HEK293 (cell line): ENCODE results near the gene SERPINB13.

ENCODE experiments used
- CTCF ChIA-PET: fragments of 350-600 bp; formaldehyde crosslinking; extraction: SDS; loops from one replicate; lab custom pipeline; 2021; ENCODE audit warnings: antibody characterized with exemption; lab: Yijun Ruan, JAX
- POLR2A ChIA-PET: fragments of 300-600 bp; formaldehyde crosslinking; extraction: SDS; loops from one replicate; lab custom pipeline; 2020; ENCODE audit warnings: antibody characterized with exemption, inconsistent platforms; lab: Yijun Ruan, JAX
- H3K27ac ChIP-seq: fragments of 200-500 bp; sonication (Bioruptor generic); 2 replicates; pipeline ENCODE4 v1.5.1; 2014; ENCODE audit warnings: low read depth, low read length, control low read depth, inconsistent platforms; ENCODE audit errors: extremely low read depth
- H3K36me3 ChIP-seq, 2 experiments: fragments of 200-500 bp in 1 of 2; sonication (Bioruptor generic) in 1 of 2; 1 replicate in 1 of 2; 2 replicates in 1 of 2; pipeline ENCODE4 v1.5.1; 2014 to 2017; ENCODE audit warnings: inconsistent platforms in 2 of 2, low read length in 2 of 2; ENCODE audit not compliant: control insufficient read depth in 2 of 2, insufficient read depth in 1 of 2
- H3K4me1 ChIP-seq: fragments of 200-500 bp; sonication (Bioruptor generic); 2 replicates; pipeline ENCODE4 v1.5.1; 2014; ENCODE audit warnings: mild to moderate bottlenecking, low read length, inconsistent platforms; ENCODE audit not compliant: control insufficient read depth, insufficient read depth
- H3K4me3 ChIP-seq: 2 replicates; pipeline ENCODE4 v1.5.1; 2011; ENCODE audit warnings: low read depth, mild to moderate bottlenecking, control low read depth, low read length, moderate library complexity
- H3K9me3 ChIP-seq: fragments of 200-500 bp; sonication (Bioruptor generic); 2 replicates; pipeline ENCODE4 v1.5.1; 2014; ENCODE audit warnings: low read depth, low read length, inconsistent platforms; ENCODE audit not compliant: control insufficient read depth, insufficient read depth
- BCL11A ChIP-seq: fragments of 450-650 bp; formaldehyde crosslinking; IDR thresholded peaks from 2 replicates; pipeline ENCODE4 v1.5.1; 2016; ENCODE audit warnings: low read depth, missing biosample characterization, missing genetic modification characterization
- SP3 ChIP-seq: fragments of 450-650 bp; formaldehyde crosslinking; IDR thresholded peaks from 2 replicates; pipeline ENCODE4 v1.5.1; 2016; ENCODE audit warnings: missing biosample characterization, missing genetic modification characterization
- ZFP69B ChIP-seq: fragments of 450-650 bp; formaldehyde crosslinking; IDR thresholded peaks from 2 replicates; pipeline ENCODE4 v1.5.1; 2016; ENCODE audit warnings: missing biosample characterization, missing genetic modification characterization
- ZNF146 ChIP-seq: fragments of 450-650 bp; formaldehyde crosslinking; IDR thresholded peaks from 2 replicates; pipeline ENCODE4 v1.5.1; 2016; ENCODE audit warnings: missing biosample characterization, missing genetic modification characterization
- ZNF510 ChIP-seq: fragments of 450-650 bp; formaldehyde crosslinking; IDR thresholded peaks from 2 replicates; pipeline ENCODE4 v1.5.1; 2018; ENCODE audit warnings: mild to moderate bottlenecking, missing genetic modification characterization, missing biosample characterization; ENCODE audit not compliant: insufficient replicate concordance
- ZNF629 ChIP-seq: fragments of 450-650 bp; formaldehyde crosslinking; IDR thresholded peaks from 2 replicates; pipeline ENCODE4 v1.5.1; 2017; ENCODE audit warnings: missing biosample characterization, missing genetic modification characterization
- ZNF654 ChIP-seq: fragments of 450-650 bp; formaldehyde crosslinking; IDR thresholded peaks from 2 replicates; pipeline ENCODE4 v1.5.1; 2016; ENCODE audit warnings: low read depth, missing biosample characterization, missing genetic modification characterization
- ZNF768 ChIP-seq: fragments of 450-650 bp; formaldehyde crosslinking; IDR thresholded peaks from 2 replicates; pipeline ENCODE4 v1.5.1; 2018; ENCODE audit warnings: missing biosample characterization, mild to moderate bottlenecking, missing genetic modification characterization
- ZNF776 ChIP-seq: fragments of 450-650 bp; formaldehyde crosslinking; IDR thresholded peaks from 2 replicates; pipeline ENCODE4 v1.5.0; 2017; ENCODE audit warnings: missing biosample characterization, missing genetic modification characterization, borderline replicate concordance
- TF ChIP-seq, protein P1 (sequence below): fragments of 450-650 bp; formaldehyde crosslinking; IDR thresholded peaks from 2 replicates; pipeline ENCODE4 v1.5.1; 2016; ENCODE audit warnings: missing biosample characterization, missing genetic modification characterization
- TF ChIP-seq, protein P2 (sequence below): fragments of 450-650 bp; formaldehyde crosslinking; IDR thresholded peaks from 2 replicates; pipeline ENCODE4 v1.5.1; 2016; ENCODE audit warnings: missing biosample characterization, missing genetic modification characterization
- TF ChIP-seq, protein P3 (sequence below): fragments of 450-650 bp; formaldehyde crosslinking; conservative IDR thresholded peaks from 2 replicates; pipeline ENCODE4 v1.5.1; 2016; ENCODE audit warnings: low read depth, missing biosample characterization, missing genetic modification characterization
- TF ChIP-seq, protein P4 (sequence below): fragments of 450-650 bp; formaldehyde crosslinking; IDR thresholded peaks from 2 replicates; pipeline ENCODE4 v1.5.1; 2016; ENCODE audit warnings: missing biosample characterization, missing genetic modification characterization

The SERPINB13 gene

DNA sequence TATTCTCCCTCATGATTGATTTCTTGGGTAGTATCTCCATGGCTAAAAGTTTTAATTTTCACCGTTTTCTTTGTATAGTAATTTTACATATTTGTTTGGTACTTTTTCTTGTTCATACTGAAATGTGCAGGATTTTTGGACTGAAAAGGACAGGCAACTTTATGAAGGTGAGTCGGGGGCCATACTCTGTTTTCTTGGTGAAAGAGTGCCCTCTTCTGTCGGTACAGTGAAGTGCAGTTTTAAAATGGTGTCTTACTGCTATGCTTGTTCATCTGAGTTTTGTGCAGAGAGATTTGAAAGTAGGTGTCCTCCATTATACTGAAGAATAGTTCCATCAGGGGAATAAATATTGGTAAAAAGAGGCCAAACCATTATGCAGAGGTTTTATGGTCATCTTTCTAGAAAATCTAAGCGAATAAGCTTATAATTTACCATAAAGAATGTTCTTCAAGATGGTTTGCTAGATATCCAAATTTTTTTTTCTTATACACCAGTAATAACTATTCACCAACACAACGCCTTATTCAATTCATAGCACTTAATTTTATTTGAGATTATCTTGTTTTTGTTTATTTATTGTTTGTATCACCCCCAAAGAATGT, 8.7 kb upstream of the SERPINB13 start:
- POLR2A ChIA-PET: no interaction called here
- TF ChIP-seq, protein P1, sequence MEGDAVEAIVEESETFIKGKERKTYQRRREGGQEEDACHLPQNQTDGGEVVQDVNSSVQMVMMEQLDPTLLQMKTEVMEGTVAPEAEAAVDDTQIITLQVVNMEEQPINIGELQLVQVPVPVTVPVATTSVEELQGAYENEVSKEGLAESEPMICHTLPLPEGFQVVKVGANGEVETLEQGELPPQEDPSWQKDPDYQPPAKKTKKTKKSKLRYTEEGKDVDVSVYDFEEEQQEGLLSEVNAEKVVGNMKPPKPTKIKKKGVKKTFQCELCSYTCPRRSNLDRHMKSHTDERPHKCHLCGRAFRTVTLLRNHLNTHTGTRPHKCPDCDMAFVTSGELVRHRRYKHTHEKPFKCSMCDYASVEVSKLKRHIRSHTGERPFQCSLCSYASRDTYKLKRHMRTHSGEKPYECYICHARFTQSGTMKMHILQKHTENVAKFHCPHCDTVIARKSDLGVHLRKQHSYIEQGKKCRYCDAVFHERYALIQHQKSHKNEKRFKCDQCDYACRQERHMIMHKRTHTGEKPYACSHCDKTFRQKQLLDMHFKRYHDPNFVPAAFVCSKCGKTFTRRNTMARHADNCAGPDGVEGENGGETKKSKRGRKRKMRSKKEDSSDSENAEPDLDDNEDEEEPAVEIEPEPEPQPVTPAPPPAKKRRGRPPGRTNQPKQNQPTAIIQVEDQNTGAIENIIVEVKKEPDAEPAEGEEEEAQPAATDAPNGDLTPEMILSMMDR: peak; percentile 67; the same call in 1 of the 2 replicates
- TF ChIP-seq ZNF768 (tag by site-specific recombination): no peak
- TF ChIP-seq, protein P2, sequence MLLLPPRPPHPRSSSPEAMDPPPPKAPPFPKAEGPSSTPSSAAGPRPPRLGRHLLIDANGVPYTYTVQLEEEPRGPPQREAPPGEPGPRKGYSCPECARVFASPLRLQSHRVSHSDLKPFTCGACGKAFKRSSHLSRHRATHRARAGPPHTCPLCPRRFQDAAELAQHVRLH (tag by site-specific recombination): no peak
- TF ChIP-seq ZNF654 (tag by site-specific recombination): peak; percentile 87
- TF ChIP-seq ZNF776 (tag by site-specific recombination): no peak
- TF ChIP-seq ZNF629: no peak
- no peaks in the 10 kb centered on the region for H3K36me3 ChIP-seq
- 0 out of 2 replicates have a peak, but pooled peaks cover 2% of the 10 kb centered on the region for H3K4me1 ChIP-seq
- CTCF ChIA-PET: interaction anchor here (0.6 to 9.2 kb wide), 46 partner anchors 9 to 1935 kb away, joined by 3 to 338 read pairs (median 4); partner anchors contain the start of genes SERPINB12 and SERPINB13
- H3K27ac ChIP-seq: no peak overlapping the region
- H3K4me3 ChIP-seq: no peak overlapping the region
- no peaks in the 10 kb centered on the region for H3K9me3 ChIP-seq

DNA sequence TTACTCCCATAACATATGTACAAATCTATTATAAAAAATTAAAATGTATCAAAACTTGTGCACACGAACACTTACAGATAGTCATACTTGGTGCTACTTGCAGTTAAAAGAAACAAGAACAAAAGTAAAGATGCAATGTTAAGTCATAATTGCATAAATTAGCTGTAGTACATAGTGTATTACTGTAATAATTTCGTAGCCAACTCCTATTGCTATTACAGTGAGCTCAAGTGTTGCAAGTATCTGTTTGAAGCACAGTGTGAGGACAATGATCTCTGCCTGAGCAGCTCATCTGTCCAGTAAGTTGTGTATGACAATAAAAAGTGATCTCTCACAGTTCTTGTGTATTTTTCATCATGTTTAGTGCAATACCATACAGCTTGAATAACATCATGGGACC, 7.5 kb upstream of the SERPINB13 start:
- TF ChIP-seq SP3 (tag by site-specific recombination) (no peak), BCL11A (tag by site-specific recombination) (no peak), ZFP69B (tag by site-specific recombination) (no peak), ZNF510 (no peak), ZNF146 (no peak)
- TF ChIP-seq, protein P3, sequence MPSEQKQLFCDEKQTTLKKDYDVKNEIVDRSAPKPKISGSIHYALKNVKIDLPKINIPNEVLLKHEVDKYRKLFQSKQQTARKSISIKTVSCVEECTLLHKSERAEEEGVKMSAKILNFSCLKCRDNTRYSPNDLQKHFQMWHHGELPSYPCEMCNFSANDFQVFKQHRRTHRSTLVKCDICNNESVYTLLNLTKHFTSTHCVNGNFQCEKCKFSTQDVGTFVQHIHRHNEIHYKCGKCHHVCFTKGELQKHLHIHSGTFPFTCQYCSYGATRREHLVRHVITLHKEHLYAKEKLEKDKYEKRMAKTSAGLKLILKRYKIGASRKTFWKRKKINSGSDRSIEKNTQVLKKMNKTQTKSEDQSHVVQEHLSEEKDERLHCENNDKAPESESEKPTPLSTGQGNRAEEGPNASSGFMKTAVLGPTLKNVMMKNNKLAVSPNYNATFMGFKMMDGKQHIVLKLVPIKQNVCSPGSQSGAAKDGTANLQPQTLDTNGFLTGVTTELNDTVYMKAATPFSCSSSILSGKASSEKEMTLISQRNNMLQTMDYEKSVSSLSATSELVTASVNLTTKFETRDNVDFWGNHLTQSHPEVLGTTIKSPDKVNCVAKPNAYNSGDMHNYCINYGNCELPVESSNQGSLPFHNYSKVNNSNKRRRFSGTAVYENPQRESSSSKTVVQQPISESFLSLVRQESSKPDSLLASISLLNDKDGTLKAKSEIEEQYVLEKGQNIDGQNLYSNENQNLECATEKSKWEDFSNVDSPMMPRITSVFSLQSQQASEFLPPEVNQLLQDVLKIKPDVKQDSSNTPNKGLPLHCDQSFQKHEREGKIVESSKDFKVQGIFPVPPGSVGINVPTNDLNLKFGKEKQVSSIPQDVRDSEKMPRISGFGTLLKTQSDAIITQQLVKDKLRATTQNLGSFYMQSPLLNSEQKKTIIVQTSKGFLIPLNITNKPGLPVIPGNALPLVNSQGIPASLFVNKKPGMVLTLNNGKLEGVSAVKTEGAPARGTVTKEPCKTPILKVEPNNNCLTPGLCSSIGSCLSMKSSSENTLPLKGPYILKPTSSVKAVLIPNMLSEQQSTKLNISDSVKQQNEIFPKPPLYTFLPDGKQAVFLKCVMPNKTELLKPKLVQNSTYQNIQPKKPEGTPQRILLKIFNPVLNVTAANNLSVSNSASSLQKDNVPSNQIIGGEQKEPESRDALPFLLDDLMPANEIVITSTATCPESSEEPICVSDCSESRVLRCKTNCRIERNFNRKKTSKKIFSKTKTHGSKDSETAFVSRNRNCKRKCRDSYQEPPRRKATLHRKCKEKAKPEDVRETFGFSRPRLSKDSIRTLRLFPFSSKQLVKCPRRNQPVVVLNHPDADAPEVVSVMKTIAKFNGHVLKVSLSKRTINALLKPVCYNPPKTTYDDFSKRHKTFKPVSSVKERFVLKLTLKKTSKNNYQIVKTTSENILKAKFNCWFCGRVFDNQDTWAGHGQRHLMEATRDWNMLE (tag by site-specific recombination): no peak
- TF ChIP-seq, protein P4, sequence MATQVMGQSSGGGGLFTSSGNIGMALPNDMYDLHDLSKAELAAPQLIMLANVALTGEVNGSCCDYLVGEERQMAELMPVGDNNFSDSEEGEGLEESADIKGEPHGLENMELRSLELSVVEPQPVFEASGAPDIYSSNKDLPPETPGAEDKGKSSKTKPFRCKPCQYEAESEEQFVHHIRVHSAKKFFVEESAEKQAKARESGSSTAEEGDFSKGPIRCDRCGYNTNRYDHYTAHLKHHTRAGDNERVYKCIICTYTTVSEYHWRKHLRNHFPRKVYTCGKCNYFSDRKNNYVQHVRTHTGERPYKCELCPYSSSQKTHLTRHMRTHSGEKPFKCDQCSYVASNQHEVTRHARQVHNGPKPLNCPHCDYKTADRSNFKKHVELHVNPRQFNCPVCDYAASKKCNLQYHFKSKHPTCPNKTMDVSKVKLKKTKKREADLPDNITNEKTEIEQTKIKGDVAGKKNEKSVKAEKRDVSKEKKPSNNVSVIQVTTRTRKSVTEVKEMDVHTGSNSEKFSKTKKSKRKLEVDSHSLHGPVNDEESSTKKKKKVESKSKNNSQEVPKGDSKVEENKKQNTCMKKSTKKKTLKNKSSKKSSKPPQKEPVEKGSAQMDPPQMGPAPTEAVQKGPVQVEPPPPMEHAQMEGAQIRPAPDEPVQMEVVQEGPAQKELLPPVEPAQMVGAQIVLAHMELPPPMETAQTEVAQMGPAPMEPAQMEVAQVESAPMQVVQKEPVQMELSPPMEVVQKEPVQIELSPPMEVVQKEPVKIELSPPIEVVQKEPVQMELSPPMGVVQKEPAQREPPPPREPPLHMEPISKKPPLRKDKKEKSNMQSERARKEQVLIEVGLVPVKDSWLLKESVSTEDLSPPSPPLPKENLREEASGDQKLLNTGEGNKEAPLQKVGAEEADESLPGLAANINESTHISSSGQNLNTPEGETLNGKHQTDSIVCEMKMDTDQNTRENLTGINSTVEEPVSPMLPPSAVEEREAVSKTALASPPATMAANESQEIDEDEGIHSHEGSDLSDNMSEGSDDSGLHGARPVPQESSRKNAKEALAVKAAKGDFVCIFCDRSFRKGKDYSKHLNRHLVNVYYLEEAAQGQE (tag by site-specific recombination): no peak
- TF ChIP-seq, all 188 proteins: peak for 0
- ChIA-PET CTCF (interaction anchor here (0.5 to 9.2 kb wide), 16 partner anchors 8 to 563 kb away, joined by 3 to 338 read pairs (median 8); partner anchors contain the start of gene SERPINB13), POLR2A (no interaction called here)
- Histone ChIP-seq H3K27ac (no peak overlapping the region), H3K4me1 (0 out of 2 replicates have a peak, but pooled peaks cover 2% of the 10 kb centered on the region), H3K36me3 (no peaks in the 10 kb centered on the region), H3K4me3 (no peak overlapping the region), H3K9me3 (no peaks in the 10 kb centered on the region)
